ENCODE results near the gene TMEM9B. TPM values are rescaled to one million over a fixed set of nuclear protein-coding genes. Genes with fewer than 3 reads are reported as not detected.

TMEM9B gene
- total RNA-seq, 1 experiment from 2014 or later = 13.6 TPM

- Histone ChIP-seq H4K20me1 (ENCODE audit: control insufficient read depth, insufficient read depth, insufficient read length) (no peaks in the 10 kb centered on the region), H2BK5ac (ENCODE audit: insufficient read length, low read length) (no peak within 1 kb of the TSS), H3K79me1 (ENCODE audit: insufficient read depth, low read depth, low read length, poor library complexity, severe bottlenecking) (no peaks in the 10 kb centered on the region), H4K8ac (replicated peaks; ENCODE audit: insufficient read length, low read depth, low read length) (no peak within 1 kb of the TSS), H2AFZ (ENCODE audit: low read length) (no peak within 1 kb of the TSS), H3K14ac (ENCODE audit: insufficient read depth, low read length) (no peak within 1 kb of the TSS), H2AK5ac (ENCODE audit: insufficient read length, low read length) (no peak within 1 kb of the TSS), H3K4me1 (ENCODE audit: insufficient read depth, low read length) (no peaks in the 10 kb centered on the region), H2BK12ac (ENCODE audit: insufficient read length, low read depth, low read length) (no peak within 1 kb of the TSS), H3K18ac (ENCODE audit: insufficient read length, low read depth, low read length) (no peak within 1 kb of the TSS), H3K4me2 (ENCODE audit: insufficient read depth, insufficient read length, low read length) (no peak within 1 kb of the TSS), H3K27ac (ENCODE audit: insufficient read length, low read depth, low read length) (no peak within 1 kb of the TSS), H3T11ph (ENCODE audit: low read length) (no peak within 1 kb of the TSS), H3K79me2 (ENCODE audit: insufficient read depth, low read length) (no peaks in the 10 kb centered on the region), H3K23me2 (ENCODE audit: insufficient read length, low read depth, low read length, poor library complexity, severe bottlenecking) (no peaks in the 10 kb centered on the region), H4K5ac (ENCODE audit: insufficient read length, low read depth, low read length) (no peak within 1 kb of the TSS), H3K9me3 (ENCODE audit: control insufficient read depth, low read depth, low read length) (no peaks in the 10 kb centered on the region), H3K27me3 (ENCODE audit: insufficient read depth, low read length) (no peaks in the 10 kb centered on the region), H3K9ac (ENCODE audit: extremely low read depth, insufficient read length, low read length) (no peak within 1 kb of the TSS), H2BK20ac (ENCODE audit: low read depth, low read length, poor library complexity, severe bottlenecking) (no peak within 1 kb of the TSS), H2BK15ac (ENCODE audit: low read depth, low read length) (no peak within 1 kb of the TSS), H3K4ac (ENCODE audit: low read depth, low read length) (no peak within 1 kb of the TSS), H3K56ac (ENCODE audit: insufficient read length, low read depth, low read length) (no peak within 1 kb of the TSS), H3K23ac (ENCODE audit: insufficient read length, low read depth, low read length) (no peak within 1 kb of the TSS), H4K91ac (ENCODE audit: insufficient read length, low read depth, low read length) (no peak within 1 kb of the TSS), H2BK120ac (ENCODE audit: low read depth, low read length, poor library complexity, severe bottlenecking) (no peak within 1 kb of the TSS)
- H3K27ac Mint-ChIP-seq = no peak within 1 kb of the TSS
- no peaks in the 10 kb centered on the region; a peak in 1 of 5 replicates for H3K9me3 Mint-ChIP-seq
- TF ChIP-seq CTCF (conservative IDR thresholded peaks at IDR 0.05) = no peak
- H3K36me3 Mint-ChIP-seq (ENCODE audit: insufficient read depth in 1 of 3, low read depth in 3 of 3) = peaks cover 0 to 5% (median 0%) of the 10 kb centered on the region in 3 experiments; a peak in 2 of 7 replicates
- H3K4me3 Mint-ChIP-seq = no peak within 1 kb of the TSS
- WGBS (ENCODE audit: extremely low coverage, insufficient read length, low lambda C conversion rate) = no CpG with 5 or more reads among the region's 5 CpGs
- no peaks in the 10 kb centered on the region; the same call in 1 of the 2 replicates for H3K27me3 Mint-ChIP-seq (ENCODE audit: low read depth)
- no peak for DNase-seq
- no peaks in the 10 kb centered on the region for H3K4me1 Mint-ChIP-seq
These were observed 21.6 kb downstream of the TMEM9B start, which contains the start of gene ASCL3 for GRCh38 chr11:8942518-8943066. Gene ASCL3, minus strand, starts transcription at chr11:8943016. Its CDS starts 4,855 bp downstream, at chr11:8938161.

Data from H9 (cell line).